Measurements from ENCODE around the gene SPANXB1.
"Not testable (repeated sequence)": the region's sequence is repeated elsewhere in the genome, so short reads cannot be mapped to it uniquely, and the experiment has no call there.

Gene SPANXB1, protein sequence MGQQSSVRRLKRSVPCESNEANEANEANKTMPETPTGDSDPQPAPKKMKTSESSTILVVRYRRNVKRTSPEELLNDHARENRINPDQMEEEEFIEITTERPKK

DNA sequence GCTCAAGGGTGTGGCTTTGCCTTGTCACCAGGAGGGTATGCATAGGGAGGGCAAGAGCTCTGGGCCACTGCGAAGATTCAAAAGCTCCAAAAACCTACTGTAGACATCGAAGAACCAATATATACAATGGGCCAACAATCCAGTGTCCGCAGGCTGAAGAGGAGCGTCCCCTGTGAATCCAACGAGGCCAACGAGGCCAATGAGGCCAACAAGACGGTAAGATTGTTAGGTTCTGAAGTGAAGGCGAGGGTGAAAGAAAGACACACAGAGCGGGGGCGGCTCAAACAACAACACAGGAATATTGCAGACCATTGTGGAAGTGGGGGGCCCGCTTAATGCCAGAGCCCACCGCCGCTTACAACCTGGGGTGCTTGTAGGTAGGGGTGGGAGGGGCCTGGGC, at the start of gene SPANXB1:
SPANXB1 (plus strand) TSS at position 27 of the 400 bp plus-strand sequence; CDS start at position 127, 100 bp downstream.
- FAIRE-seq, result not testable (repeated sequence)

DNA sequence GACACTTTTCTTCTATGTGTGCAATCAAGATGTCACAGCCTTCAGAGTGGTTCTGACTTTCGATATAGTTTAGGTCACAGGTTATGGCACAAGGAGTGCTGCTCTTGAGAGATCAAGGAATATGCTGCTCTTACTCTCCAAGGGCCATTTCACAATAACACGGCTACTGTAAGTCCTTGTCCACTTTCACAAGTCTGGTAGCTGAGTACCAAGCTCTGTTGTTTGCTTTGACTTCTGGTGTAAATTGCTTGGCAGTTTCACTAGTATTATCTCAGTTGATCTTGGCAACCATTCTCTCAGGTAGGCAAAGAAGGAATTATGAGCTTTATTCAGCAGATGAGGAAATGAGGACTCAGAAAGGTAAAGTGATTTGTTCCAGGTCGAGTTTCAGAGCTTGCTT, 35.4 kb upstream of the SPANXB1 start:
- FAIRE-seq, result no peak

DNA sequence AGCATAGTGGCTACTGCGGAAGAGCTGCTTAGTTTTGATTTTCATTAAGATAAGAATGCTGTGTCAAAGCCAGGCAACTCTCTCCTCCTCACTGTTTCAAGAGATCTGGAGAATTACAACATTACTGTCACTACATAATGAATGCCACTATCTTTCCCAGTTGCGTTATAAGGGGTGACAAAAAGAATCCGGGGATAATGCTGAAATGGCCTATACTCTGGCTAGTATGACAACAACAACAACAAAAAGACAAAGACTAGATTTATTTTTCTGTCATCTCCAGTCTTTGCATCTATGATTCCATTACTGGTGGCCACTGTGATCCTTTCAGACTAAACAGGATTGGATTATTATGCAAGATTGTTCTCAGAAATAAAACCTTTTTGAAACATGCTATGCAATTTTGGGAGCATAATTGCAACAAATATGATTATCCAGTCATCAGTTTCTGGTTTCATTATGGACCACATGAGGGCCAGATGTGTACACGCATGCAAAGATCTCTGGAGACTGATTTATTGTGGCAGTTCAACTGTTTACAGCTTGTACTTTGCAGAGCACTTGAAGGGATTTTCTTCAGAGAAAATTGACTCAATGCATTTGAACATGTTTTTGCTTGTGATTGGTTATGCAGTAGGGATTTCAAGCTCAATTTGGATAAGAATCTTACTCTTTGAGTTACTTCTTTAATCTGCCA, 31.1 kb upstream of the SPANXB1 start:
- no peak for FAIRE-seq

DNA sequence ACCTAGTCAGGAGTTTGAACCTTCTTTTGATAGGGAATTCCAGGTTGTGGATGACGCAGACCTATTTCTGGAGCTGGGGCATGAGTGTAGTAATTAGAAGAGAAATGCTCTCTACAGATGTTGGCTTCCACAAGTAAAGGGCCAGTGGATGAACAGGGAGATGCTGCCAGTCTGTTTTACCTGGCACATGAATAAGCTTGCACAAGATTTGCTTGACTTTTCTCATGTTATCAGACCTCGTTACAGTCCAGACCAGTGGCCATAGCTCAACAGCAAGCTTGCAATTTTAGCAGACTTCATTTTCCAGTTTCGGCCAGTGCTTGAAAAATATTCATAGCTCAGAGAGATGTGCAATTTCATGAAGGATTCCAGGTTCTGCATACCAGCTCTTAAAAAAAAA, 26.9 kb upstream of the SPANXB1 start:
- no peak for FAIRE-seq

DNA sequence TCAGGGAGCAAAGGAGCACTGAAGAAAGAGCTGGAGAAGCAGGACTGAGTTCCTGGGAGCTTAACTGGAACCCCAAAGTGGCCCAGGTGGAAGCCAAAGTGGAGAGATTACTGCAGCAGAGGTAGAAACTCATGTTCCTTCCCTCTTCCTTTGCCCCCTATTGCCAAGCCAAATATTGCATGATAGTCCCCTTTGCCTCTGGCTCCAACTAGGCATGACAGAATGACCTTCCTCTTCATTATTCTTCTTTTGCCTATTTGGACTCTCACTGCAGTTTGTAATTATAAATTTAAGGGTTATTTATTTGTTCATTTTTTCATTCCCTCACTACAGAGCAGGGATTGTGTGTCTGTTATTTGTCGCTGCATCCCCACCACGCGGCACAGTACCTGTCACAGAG, 22.1 kb upstream of the SPANXB1 start:
- no peak for FAIRE-seq

DNA sequence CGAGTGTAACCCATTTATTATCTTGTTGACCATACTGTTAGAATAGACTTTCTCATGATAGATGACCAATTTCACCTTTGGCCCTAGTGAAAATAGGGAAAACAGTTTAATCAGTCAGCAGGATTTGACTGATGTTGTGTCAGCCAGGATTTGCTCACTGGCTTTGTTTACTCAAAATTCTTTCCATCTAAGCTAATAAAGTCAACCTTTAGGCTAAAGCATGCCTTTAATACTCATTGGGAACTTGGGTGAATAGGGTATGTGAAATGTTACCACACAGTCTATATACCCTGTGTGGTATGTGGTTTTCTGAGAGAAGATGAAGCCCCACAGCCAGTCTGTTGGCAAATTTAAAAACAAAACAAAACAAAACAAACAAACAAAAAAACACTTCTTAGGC, 18.7 kb upstream of the SPANXB1 start:
- FAIRE-seq, result no peak

DNA sequence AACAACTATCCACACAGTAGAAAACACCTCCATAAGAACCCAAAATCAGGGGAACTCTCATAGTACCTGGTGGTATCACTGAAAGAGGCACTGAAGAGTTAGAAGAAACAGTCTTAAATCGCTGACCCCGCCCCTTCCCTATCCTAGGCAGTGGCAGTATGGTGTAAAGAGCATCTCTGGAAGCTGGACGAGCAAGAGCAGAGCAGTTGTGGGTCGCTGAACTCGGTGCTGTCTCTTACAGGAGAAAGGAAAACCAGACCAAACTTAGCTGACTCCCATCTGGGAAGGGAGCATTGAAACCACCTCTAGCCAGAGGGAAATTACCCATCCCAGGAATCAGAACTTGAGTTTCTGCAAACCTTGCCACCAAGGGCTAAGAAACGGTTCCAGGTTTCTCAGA, 2.8 kb downstream of the SPANXB1 start:
- not testable (repeated sequence) for FAIRE-seq

DNA sequence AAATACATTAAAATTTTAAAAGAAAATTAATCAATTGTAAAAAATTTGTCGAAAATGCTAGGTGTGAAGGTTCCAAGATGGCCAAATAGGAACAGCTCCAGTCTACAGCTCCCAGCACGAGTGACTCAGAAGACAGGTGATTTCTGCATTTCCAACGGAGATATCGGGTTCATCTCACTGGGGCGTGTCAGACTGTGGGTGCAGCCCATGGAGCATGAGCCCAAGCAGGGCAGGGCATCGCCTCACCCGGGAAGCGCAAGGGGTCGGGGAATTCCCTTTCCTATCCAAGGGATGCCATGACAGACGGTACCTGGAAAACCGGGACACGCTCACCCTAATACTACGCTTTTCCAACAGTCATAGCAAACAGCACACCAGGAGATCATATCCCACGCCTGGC, 41.9 kb downstream of the SPANXB1 start:
- not testable (repeated sequence) for FAIRE-seq

DNA sequence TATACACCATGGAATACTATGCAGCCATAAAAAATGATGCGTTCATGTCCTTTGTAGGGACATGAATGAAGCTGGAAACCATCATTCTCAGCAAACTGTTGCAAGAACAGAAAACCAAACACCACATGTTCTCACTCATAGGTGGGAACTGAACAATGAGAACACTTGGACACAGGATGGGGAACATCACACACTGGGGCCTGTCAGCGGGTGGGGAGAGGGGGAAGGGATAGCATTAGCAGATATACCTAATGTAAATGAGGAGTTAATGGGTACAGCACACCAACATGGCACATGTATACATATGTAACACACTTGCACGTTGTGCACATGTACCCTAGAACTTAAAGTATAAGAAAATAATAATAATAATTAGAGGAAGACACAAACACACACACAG, 47.5 kb downstream of the SPANXB1 start:
- not testable (repeated sequence) for FAIRE-seq

DNA sequence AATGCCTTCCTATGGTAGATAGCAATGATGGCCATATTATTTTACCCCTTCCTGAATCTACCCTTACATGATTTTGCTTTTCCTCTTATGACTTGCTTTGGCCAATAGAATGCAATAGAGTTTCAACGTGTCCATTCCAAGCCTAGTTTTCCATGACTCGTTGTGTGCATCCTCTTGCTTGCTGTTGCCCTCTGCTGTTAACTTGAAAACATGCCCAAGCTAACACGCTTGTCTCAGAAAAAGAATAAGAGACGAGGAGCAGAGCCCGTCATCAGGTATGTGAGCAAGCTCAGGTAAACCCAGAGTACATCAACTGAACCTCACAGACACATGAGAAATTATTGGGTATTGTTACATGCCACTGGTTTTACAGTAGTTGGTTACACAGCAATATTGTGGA, 49.7 kb downstream of the SPANXB1 start:
- FAIRE-seq, result not testable (repeated sequence)
